Caco-2 (cell line): Measurements from ENCODE around the gene ERCC6. TPM values are rescaled to one million over a fixed set of nuclear protein-coding genes. Genes with fewer than 3 reads are reported as not detected.

ENCODE experiments used
- BruUV-seq: library from RNA; stranded (reverse); fragments of 400-500 nt; replicated peaks from 2 replicates; lab custom pipeline; 2021; lab: Mats Ljungman, UMichigan
- CTCF ChIA-PET: fragments of 300-600 bp; sonication (Branson Sonifier 250); formaldehyde crosslinking; loops from one replicate; lab custom pipeline; 2022; ENCODE audit warnings: antibody characterized with exemption; lab: Charles Lee
- POLR2A ChIA-PET: fragments of 300-600 bp; sonication (Branson Sonifier 250); formaldehyde crosslinking; loops from one replicate; lab custom pipeline; 2022; ENCODE audit warnings: antibody characterized with exemption; lab: Charles Lee
- DNase-seq, 2 experiments: peaks; one replicate each; pipeline versions ENCODE4 v3.0.0 to v3.0.0-alpha.2; 2020 to 2022
- H3K27me3 ChIP-seq: replicated peaks from 2 replicates; pipeline ENCODE4 v1.6.0; 2011; ENCODE audit warnings: low read length; ENCODE audit not compliant: control insufficient read depth, insufficient read depth
- H3K36me3 ChIP-seq: 2 replicates; pipeline ENCODE4 v1.5.1; 2011; ENCODE audit warnings: low read length; ENCODE audit not compliant: control insufficient read depth, insufficient read depth
- H3K4me1 ChIP-seq: fragments of 250-450 bp; sonication (Bioruptor Pico); 2 replicates; pipeline ENCODE4 v1.5.1; 2020; ENCODE audit warnings: mild to moderate bottlenecking
- H3K4me3 ChIP-seq: 2 replicates; pipeline ENCODE4 v1.5.1; 2011; ENCODE audit warnings: low read depth, mild to moderate bottlenecking, control low read depth, low read length
- H3K9me3 ChIP-seq: fragments of 250-450 bp; sonication (Bioruptor Pico); 2 replicates; pipeline ENCODE4 v1.5.1; 2020; ENCODE audit warnings: mild to moderate bottlenecking, moderate library complexity
- H3K27ac Mint-ChIP-seq: one replicate; pipeline ENCODE4 v1.8.0; 2022; ENCODE audit warnings: mixed read lengths; ENCODE audit not compliant: unreplicated experiment
- H3K27me3 Mint-ChIP-seq: one replicate; pipeline ENCODE4 v1.8.0; 2022; ENCODE audit warnings: mixed read lengths; ENCODE audit not compliant: insufficient read depth, unreplicated experiment
- H3K36me3 Mint-ChIP-seq: one replicate; pipeline ENCODE4 v1.8.0; 2022; ENCODE audit warnings: mild to moderate bottlenecking, mixed read lengths; ENCODE audit not compliant: insufficient read depth, unreplicated experiment
- H3K4me1 Mint-ChIP-seq: one replicate; pipeline ENCODE4 v1.8.0; 2022; ENCODE audit warnings: low read depth, mixed read lengths; ENCODE audit not compliant: unreplicated experiment
- H3K4me3 Mint-ChIP-seq: one replicate; pipeline ENCODE4 v1.8.0; 2022; ENCODE audit warnings: mild to moderate bottlenecking, moderate library complexity, mixed read lengths; ENCODE audit not compliant: unreplicated experiment
- H3K9me3 Mint-ChIP-seq: one replicate; pipeline ENCODE4 v1.8.0; 2022; ENCODE audit warnings: mixed read lengths; ENCODE audit not compliant: unreplicated experiment
- intact Hi-C: fragments of 100-400 bp; cut with micrococcal nuclease; formaldehyde crosslinking; loops from one replicate; pipeline ENCODE4 v1.10.0; 2022; ENCODE audit not compliant: unreplicated experiment
- total RNA-seq: library from RNA; stranded (reverse); gene quantifications from 2 replicates; pipeline ENCODE4 v1.2.3, GENCODE V29; 2022
- TF ChIP-seq, protein P1 (sequence below), 2 experiments: fragments of 200-600 bp in 1 of 2; IDR thresholded peaks; 1 replicate in 1 of 2; 2 replicates in 1 of 2; pipeline versions ENCODE4 v1.5.1 to v1.8.0; 2011 to 2022; ENCODE audit warnings: antibody characterized with exemption in 1 of 2, control low read depth in 1 of 2, inconsistent platforms in 1 of 2, low read depth in 1 of 2, low read length in 1 of 2, mild to moderate bottlenecking in 1 of 2, moderate library complexity in 1 of 2; ENCODE audit not compliant: insufficient read depth in 1 of 2, severe bottlenecking in 1 of 2, unreplicated experiment in 1 of 2

The ERCC6 gene
- total RNA-seq, 1 experiment from 2014 or later: 30.2 TPM

DNA sequence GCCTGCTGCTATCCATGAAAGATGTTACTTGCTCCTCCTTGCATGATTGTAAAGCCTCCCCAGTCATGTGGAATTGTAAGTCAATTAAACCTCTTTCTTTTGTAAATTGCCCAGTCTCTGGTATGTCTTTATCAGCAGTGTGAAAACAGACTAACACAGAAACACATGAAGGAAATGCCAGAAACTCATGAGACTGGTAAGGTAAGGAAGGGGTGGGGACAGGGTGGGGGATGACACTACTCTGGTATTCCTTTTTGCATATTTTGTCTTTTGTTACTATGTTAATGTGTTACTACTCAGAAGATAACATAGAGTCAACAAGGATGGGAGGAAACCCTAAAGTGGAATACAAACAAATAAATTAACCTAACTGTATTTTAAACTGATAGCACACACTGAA, 73.2 kb downstream of the ERCC6 start:
- H3K9me3 ChIP-seq: peaks cover 22% of the 10 kb centered on the region
- DNase-seq: peak in 1 of 2 experiments; percentile 29
- Mint-ChIP-seq H3K4me1 (peaks cover 23% of the 10 kb centered on the region), H3K9me3 (peaks cover 29% of the 10 kb centered on the region), H3K36me3 (peaks cover 50% of the 10 kb centered on the region), H3K27me3 (no peaks in the 10 kb centered on the region), H3K4me3 (peak overlapping the region; percentile 17), H3K27ac (peak overlapping the region; percentile 60)
- H3K4me1 ChIP-seq: peaks cover 18% of the 10 kb centered on the region; the same call in 1 of the 2 replicates
- H3K4me3 ChIP-seq: no peak overlapping the region
- no TSS peak for BruUV-seq
- TF ChIP-seq, protein P1, sequence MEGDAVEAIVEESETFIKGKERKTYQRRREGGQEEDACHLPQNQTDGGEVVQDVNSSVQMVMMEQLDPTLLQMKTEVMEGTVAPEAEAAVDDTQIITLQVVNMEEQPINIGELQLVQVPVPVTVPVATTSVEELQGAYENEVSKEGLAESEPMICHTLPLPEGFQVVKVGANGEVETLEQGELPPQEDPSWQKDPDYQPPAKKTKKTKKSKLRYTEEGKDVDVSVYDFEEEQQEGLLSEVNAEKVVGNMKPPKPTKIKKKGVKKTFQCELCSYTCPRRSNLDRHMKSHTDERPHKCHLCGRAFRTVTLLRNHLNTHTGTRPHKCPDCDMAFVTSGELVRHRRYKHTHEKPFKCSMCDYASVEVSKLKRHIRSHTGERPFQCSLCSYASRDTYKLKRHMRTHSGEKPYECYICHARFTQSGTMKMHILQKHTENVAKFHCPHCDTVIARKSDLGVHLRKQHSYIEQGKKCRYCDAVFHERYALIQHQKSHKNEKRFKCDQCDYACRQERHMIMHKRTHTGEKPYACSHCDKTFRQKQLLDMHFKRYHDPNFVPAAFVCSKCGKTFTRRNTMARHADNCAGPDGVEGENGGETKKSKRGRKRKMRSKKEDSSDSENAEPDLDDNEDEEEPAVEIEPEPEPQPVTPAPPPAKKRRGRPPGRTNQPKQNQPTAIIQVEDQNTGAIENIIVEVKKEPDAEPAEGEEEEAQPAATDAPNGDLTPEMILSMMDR (IDR thresholded peaks at IDR 0.05; ENCODE audit: insufficient read depth in 1 of 2, low read depth in 1 of 2, low read length in 1 of 2, severe bottlenecking in 1 of 2, unreplicated experiment in 1 of 2): no peak
- intact Hi-C loops: loop anchor here (1.0 kb wide), 1 partner anchor 46 kb away; no protein-coding TSS in a partner anchor
- no peaks in the 10 kb centered on the region for H3K27me3 ChIP-seq
- ChIA-PET POLR2A (no interaction called here), CTCF (no interaction called here)
- no peaks in the 10 kb centered on the region; the same call in 1 of the 2 replicates for H3K36me3 ChIP-seq

Other genes with a start within 250 kb of the ERCC6 start
- not detected in 2 replicates for gene C10orf71, start 240.0 kb downstream of the ERCC6 start, total RNA-seq
- not detected in 2 replicates for gene DRGX, start 143.0 kb downstream of the ERCC6 start, total RNA-seq
- gene SLC18A3, start 71.2 kb upstream of the ERCC6 start, total RNA-seq: not detected in 2 replicates
- 0.18 and 0.32 TPM in 2 replicates for gene CHAT, start 74.9 kb upstream of the ERCC6 start, total RNA-seq
- not detected in 2 replicates for gene C10orf53, start 140.5 kb upstream of the ERCC6 start, total RNA-seq
- 21.4 and 23.9 TPM in 2 replicates for gene OGDHL, start 223.2 kb upstream of the ERCC6 start, total RNA-seq